B cell (primary cell): ENCODE results near the gene NUCKS1. TPM values are rescaled to one million over a fixed set of nuclear protein-coding genes. Genes with fewer than 3 reads are reported as not detected.

ENCODE experiments used
- ATAC-seq: fragments of 200-7000 bp; cut with Tn5 transposase; one replicate; pipeline ENCODE4 v1.10.0; 2021; ENCODE audit warnings: low read depth, mild to moderate bottlenecking, moderate number of reproducible peaks, moderate library complexity
- CTCF ChIA-PET: fragments of 350-600 bp; sonication (Branson Sonifier 250); formaldehyde crosslinking; loops from one replicate; lab custom pipeline; 2021; ENCODE audit warnings: antibody characterized with exemption, inconsistent platforms; lab: Charles Lee
- POLR2A ChIA-PET: fragments of 350-600 bp; sonication (Branson Sonifier 250); formaldehyde crosslinking; loops from one replicate; lab custom pipeline; 2021; ENCODE audit warnings: antibody characterized with exemption; lab: Charles Lee
- DNase-seq: peaks from one replicate; pipeline ENCODE4 v3.0.0; 2013
- H2AFZ ChIP-seq: 2 replicates; pipeline ENCODE4 v1.6.1; 2012; ENCODE audit warnings: mild to moderate bottlenecking, low read depth, low read length; ENCODE audit not compliant: insufficient read depth, poor library complexity, severe bottlenecking
- H3K27ac ChIP-seq, 2 donors: 1 replicate in 1 of 2; 2 replicates in 1 of 2; pipeline ENCODE4 v1.5.1; 2012 to 2013; ENCODE audit warnings: low read length in 2 of 2, mild to moderate bottlenecking in 2 of 2, moderate library complexity in 1 of 2
- H3K27me3 ChIP-seq, 4 experiments: fragments of 200-600 bp in 1 of 4; sonication (generic) in 1 of 4; replicated peaks in 1 of 4; 1 replicate in 2 of 4; 2 replicates in 2 of 4; pipeline versions ENCODE4 v1.6.1 to v1.7.0; 2013 to 2016; ENCODE audit warnings: low read length in 3 of 4, mild to moderate bottlenecking in 2 of 4, mixed read lengths in 1 of 4, moderate library complexity in 1 of 4; ENCODE audit not compliant: insufficient read depth in 4 of 4, control insufficient read depth in 3 of 4; ENCODE audit errors: control extremely low read depth in 1 of 4
- H3K36me3 ChIP-seq, 2 experiments: replicated peaks in 1 of 2; 1 replicate in 1 of 2; 2 replicates in 1 of 2; pipeline versions ENCODE4 v1.6.1 to v1.7.1; 2013; ENCODE audit warnings: low read length in 1 of 2; ENCODE audit not compliant: insufficient read depth in 2 of 2, control insufficient read depth in 1 of 2; ENCODE audit errors: control extremely low read depth in 1 of 2, extremely low read depth in 1 of 2
- H3K4me1 ChIP-seq, 2 donors: fragments of 200-600 bp in 1 of 2; sonication (generic) in 1 of 2; 1 replicate in 1 of 2; 2 replicates in 1 of 2; pipeline versions ENCODE4 v1.5.1 to v1.6.1; 2013 to 2017; ENCODE audit warnings: low read length in 2 of 2; ENCODE audit not compliant: control insufficient read depth in 2 of 2, insufficient read depth in 2 of 2
- H3K4me2 ChIP-seq: replicated peaks from 2 replicates; pipeline ENCODE3; 2012; ENCODE audit warnings: mild to moderate bottlenecking, low read depth, low read length; ENCODE audit not compliant: poor library complexity, severe bottlenecking
- H3K4me3 ChIP-seq, 5 experiments: fragments of 200-600 bp in 1 of 5; sonication (generic) in 1 of 5; 1 replicate in 3 of 5; 2 replicates in 2 of 5; pipeline versions ENCODE4 v1.5.1 to v1.7.0; 2011 to 2016; ENCODE audit warnings: low read length in 4 of 5, mild to moderate bottlenecking in 4 of 5, low read depth in 2 of 5, control low read depth in 1 of 5, moderate library complexity in 1 of 5; ENCODE audit not compliant: insufficient read depth in 1 of 5; ENCODE audit errors: control extremely low read depth in 1 of 5, extremely low read depth in 1 of 5
- H3K79me2 ChIP-seq: fragments of 200-600 bp; sonication (generic); one replicate; pipeline ENCODE4 v1.6.0; 2016; ENCODE audit warnings: low read length; ENCODE audit not compliant: control insufficient read depth, insufficient read depth
- H3K9ac ChIP-seq: fragments of 200-600 bp; sonication (generic); 2 replicates; pipeline ENCODE4 v1.6.1; 2017; ENCODE audit warnings: mild to moderate bottlenecking, low read length, moderate library complexity
- H3K9me3 ChIP-seq, 3 donors: one replicate each; pipeline versions ENCODE4 v1.6.1 to v1.7.1; 2013; ENCODE audit warnings: low read length in 2 of 3; ENCODE audit not compliant: control insufficient read depth in 2 of 3, insufficient read depth in 1 of 3; ENCODE audit errors: control extremely low read depth in 1 of 3
- H4K20me1 ChIP-seq: 2 replicates; pipeline ENCODE4 v1.6.0; 2012; ENCODE audit warnings: mild to moderate bottlenecking, low read length; ENCODE audit not compliant: insufficient read depth, control insufficient read depth, poor library complexity, severe bottlenecking
- H3K27ac Mint-ChIP-seq: one replicate; pipeline ENCODE4 v1.8.0; 2021; ENCODE audit warnings: mixed read lengths
- H3K27me3 Mint-ChIP-seq: one replicate; pipeline ENCODE4 v1.8.0; 2021; ENCODE audit warnings: mixed read lengths
- H3K4me1 Mint-ChIP-seq: one replicate; pipeline ENCODE4 v1.8.0; 2021; ENCODE audit warnings: mixed read lengths
- H3K4me3 Mint-ChIP-seq: one replicate; pipeline ENCODE4 v1.8.0; 2021; ENCODE audit warnings: mixed read lengths
- H3K9me3 Mint-ChIP-seq: one replicate; pipeline ENCODE4 v1.8.0; 2022; ENCODE audit warnings: mixed read lengths; ENCODE audit not compliant: insufficient read depth
- CTCF ChIP-seq: fragments of 200-600 bp; IDR thresholded peaks from one replicate; pipeline ENCODE4 v1.8.0; 2022; ENCODE audit warnings: antibody characterized with exemption, mild to moderate bottlenecking
- EZH2 ChIP-seq: IDR thresholded peaks from 2 replicates; pipeline ENCODE4 v1.6.1; 2012; ENCODE audit warnings: borderline replicate concordance, low read depth, mild to moderate bottlenecking, moderate library complexity, low read length; ENCODE audit not compliant: insufficient read depth, poor library complexity, severe bottlenecking
- WGBS: methylation state at CpG from one replicate; pipeline ENCODE4 v1.1.5; 2013; ENCODE audit warnings: missing lambda C conversion rate; ENCODE audit not compliant: insufficient coverage; 5-methylcytosine and 5-hydroxymethylcytosine counted together
- intact Hi-C: fragments of 100-400 bp; cut with micrococcal nuclease; formaldehyde crosslinking; loops from one replicate; pipeline ENCODE4 v1.10.0; 2022
- polyA plus RNA-seq: library from polyadenylated mRNA; depleted of rRNA; stranded (reverse); fragments of >200 nt; gene quantifications from 2 replicates; pipeline ENCODE4 v1.2.3, GENCODE V29; 2012
- total RNA-seq, 2 donors: library from RNA; stranded (reverse); fragments of 120-200 nt in 1 of 2; gene quantifications; 1 replicate in 1 of 2; 2 replicates in 1 of 2; pipeline versions ENCODE4 v1.2.3 to v1.2.4, GENCODE V29; 2013 to 2022

The NUCKS1 gene
- total and polyA plus RNA-seq, 2 donors (not counting 1 experiment from before 2014, with no cell fraction given) = 6.5 to 90.1 TPM

GRCh38 chr1:205714906-205715246 is 35.1 kb downstream of the NUCKS1 start:
- POLR2A ChIA-PET = no interaction called here
- WGBS = 100% methylated on average over 4 of the region's 4 CpGs

More at GRCh38 chr1:205714906-205715246, 35.1 kb downstream of the NUCKS1 start:
- H3K27ac ChIP-seq = no peak overlapping the region
- H3K27ac Mint-ChIP-seq = no peak overlapping the region
- no peak overlapping the region for H3K9ac ChIP-seq
- H3K36me3 ChIP-seq = peaks cover 6 to 41% of the 10 kb centered on the region in 2 experiments
- H3K4me3 Mint-ChIP-seq = no peak overlapping the region
- H2AFZ ChIP-seq = no peak overlapping the region
- CTCF ChIA-PET = interaction anchor here (1.1 to 16.3 kb wide), 5 partner anchors 10 to 263 kb away, joined by 4 to 943 read pairs (median 68); no protein-coding TSS in a partner anchor
- peaks cover 15% of the 10 kb centered on the region for H3K4me1 Mint-ChIP-seq
- DNase-seq = no peak
- H3K9me3 ChIP-seq = no peaks in the 10 kb centered on the region
- H3K9me3 Mint-ChIP-seq = no peaks in the 10 kb centered on the region
- H3K4me1 ChIP-seq = peaks cover 6 to 7% of the 10 kb centered on the region in 2 donors
- H3K27me3 Mint-ChIP-seq = no peaks in the 10 kb centered on the region
- intact Hi-C loops = loop anchor here (5.0 kb wide), 1 partner anchor 262 kb away; no protein-coding TSS in a partner anchor
- no peaks in the 10 kb centered on the region for H4K20me1 ChIP-seq
- H3K27me3 ChIP-seq = no peaks in the 10 kb centered on the region
- no peak for ATAC-seq
- no peaks in the 10 kb centered on the region for H3K79me2 ChIP-seq
- H3K4me2 ChIP-seq = no peak overlapping the region
- no peak overlapping the region for H3K4me3 ChIP-seq
- TF ChIP-seq EZH2 = no peak
- no peak for TF ChIP-seq CTCF
